Lower lobe of right lung (tissue), 2 donors: ENCODE results near the gene HOMER2. TPM values are rescaled to one million over a fixed set of nuclear protein-coding genes. Genes with fewer than 3 reads are reported as not detected.

ENCODE experiments used
- ATAC-seq, 2 donors: fragments of 200-7000 bp; cut with Tn5 transposase; one replicate each; pipeline ENCODE4 v1.9.1; 2020 to 2022; ENCODE audit warnings: mild to moderate bottlenecking in 2 of 2, moderate library complexity in 2 of 2
- DNase-seq: peaks from one replicate; pipeline ENCODE4 v3.0.0-alpha.2; 2020
- H3K27ac ChIP-seq: fragments of 200-600 bp; one replicate; pipeline ENCODE4 v1.8.0; 2022
- H3K27me3 ChIP-seq: fragments of 200-600 bp; one replicate; pipeline ENCODE4 v1.8.0; 2022; ENCODE audit warnings: low read depth
- H3K36me3 ChIP-seq: fragments of 200-600 bp; one replicate; pipeline ENCODE4 v1.8.0; 2022; ENCODE audit warnings: mild to moderate bottlenecking
- H3K4me1 ChIP-seq: fragments of 200-600 bp; one replicate; pipeline ENCODE4 v1.8.0; 2022
- H3K4me3 ChIP-seq: fragments of 200-600 bp; one replicate; pipeline ENCODE4 v1.8.0; 2022; ENCODE audit warnings: mild to moderate bottlenecking
- H3K9me3 ChIP-seq: fragments of 200-600 bp; one replicate; pipeline ENCODE4 v1.8.0; 2022
- intact Hi-C: fragments of 100-400 bp; cut with DNase I; formaldehyde crosslinking; loops from one replicate; pipeline ENCODE4 v1.11.0; 2022
- total RNA-seq: library from RNA; stranded (reverse); fragmentation: NEBNext Ultra II Directional; extraction: Animal tissue kit (Norgen Biotek cat#: 25700); gene quantifications from one replicate; pipeline ENCODE4 v1.2.1, GENCODE V29; 2021
- TF ChIP-seq, protein P1 (sequence below): fragments of 200-600 bp; IDR thresholded peaks from one replicate; pipeline ENCODE4 v1.8.0; 2022; ENCODE audit warnings: antibody characterized with exemption, mild to moderate bottlenecking
- donor health status: DM: no; HTN: yes; CAD: no; lungs with severe emphysema.

The HOMER2 gene
- total RNA-seq, 1 donor from 2014 or later, result 16.2 TPM

DNA sequence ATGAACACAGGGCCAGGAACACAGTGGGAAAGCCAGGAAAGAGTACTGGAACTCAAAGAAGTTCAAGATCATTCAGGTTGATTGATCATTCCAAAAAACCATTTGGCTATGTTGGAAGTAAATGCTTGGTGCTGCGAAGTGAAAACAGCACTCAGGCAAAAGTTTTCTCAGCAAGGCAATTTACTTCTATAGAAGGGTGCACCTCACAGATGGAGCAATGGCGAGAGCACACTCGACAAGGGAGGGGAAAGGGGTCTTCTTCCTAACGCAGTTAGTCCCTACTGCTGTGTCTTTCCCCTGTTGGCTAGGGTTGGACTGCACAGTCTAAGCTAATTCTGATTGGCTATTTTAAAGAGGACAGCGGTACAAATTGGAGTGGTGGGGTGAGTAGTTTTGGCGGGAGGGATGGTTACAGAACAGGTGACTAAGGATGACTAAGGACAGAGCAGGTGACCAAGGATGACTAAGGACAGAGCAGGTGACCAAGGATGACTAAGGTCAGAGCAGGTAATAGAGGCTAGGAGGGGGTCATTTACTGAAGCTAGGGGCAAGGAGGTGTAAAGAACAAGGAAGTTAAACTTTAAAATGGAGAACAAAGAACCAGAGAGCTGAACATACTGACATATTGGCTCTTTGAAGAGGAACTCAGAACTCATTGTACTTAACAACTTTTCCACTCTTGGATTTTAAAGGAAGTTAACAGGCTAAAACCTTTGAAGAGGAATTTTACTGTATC, 43.3 kb downstream of the HOMER2 start:
- H3K4me1 ChIP-seq, result no peaks in the 10 kb centered on the region
- H3K27ac ChIP-seq, result no peak overlapping the region
- H3K9me3 ChIP-seq, result peaks cover 6% of the 10 kb centered on the region
- DNase-seq, result no peak
- intact Hi-C loops, result no loop called here
- no peak for ATAC-seq
- no peaks in the 10 kb centered on the region for H3K27me3 ChIP-seq
- TF ChIP-seq, protein P1, sequence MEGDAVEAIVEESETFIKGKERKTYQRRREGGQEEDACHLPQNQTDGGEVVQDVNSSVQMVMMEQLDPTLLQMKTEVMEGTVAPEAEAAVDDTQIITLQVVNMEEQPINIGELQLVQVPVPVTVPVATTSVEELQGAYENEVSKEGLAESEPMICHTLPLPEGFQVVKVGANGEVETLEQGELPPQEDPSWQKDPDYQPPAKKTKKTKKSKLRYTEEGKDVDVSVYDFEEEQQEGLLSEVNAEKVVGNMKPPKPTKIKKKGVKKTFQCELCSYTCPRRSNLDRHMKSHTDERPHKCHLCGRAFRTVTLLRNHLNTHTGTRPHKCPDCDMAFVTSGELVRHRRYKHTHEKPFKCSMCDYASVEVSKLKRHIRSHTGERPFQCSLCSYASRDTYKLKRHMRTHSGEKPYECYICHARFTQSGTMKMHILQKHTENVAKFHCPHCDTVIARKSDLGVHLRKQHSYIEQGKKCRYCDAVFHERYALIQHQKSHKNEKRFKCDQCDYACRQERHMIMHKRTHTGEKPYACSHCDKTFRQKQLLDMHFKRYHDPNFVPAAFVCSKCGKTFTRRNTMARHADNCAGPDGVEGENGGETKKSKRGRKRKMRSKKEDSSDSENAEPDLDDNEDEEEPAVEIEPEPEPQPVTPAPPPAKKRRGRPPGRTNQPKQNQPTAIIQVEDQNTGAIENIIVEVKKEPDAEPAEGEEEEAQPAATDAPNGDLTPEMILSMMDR, result no peak
- H3K4me3 ChIP-seq, result no peak overlapping the region
- H3K36me3 ChIP-seq, result no peaks in the 10 kb centered on the region

DNA sequence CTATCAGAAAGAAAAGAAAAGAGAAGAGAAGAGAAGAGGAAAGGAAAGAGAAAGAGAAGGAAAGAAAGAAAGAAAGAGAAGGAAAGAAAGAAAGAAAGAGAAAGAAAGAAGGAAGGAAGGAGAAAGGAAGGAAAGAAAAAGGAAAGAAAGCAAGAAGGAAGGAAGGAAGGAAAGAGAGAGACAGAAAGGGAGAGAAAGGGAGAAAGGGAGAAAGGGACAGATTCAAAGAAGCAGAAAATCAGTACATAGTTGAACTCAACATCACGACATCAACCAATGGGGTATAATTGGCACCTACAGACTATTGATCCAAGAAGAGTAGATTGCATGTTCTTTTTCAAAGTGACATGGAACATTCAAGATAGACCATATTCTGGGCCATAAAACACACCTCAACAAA, 45.2 kb downstream of the HOMER2 start:
- no peak overlapping the region for H3K27ac ChIP-seq
- intact Hi-C loops, result no loop called here
- TF ChIP-seq, protein P1, result no peak
- H3K36me3 ChIP-seq, result no peaks in the 10 kb centered on the region
- peaks cover 6% of the 10 kb centered on the region for H3K9me3 ChIP-seq
- no peak overlapping the region for H3K4me3 ChIP-seq
- DNase-seq (no peak), ATAC-seq (no peak)
- no peaks in the 10 kb centered on the region for H3K27me3 ChIP-seq
- no peaks in the 10 kb centered on the region for H3K4me1 ChIP-seq

DNA sequence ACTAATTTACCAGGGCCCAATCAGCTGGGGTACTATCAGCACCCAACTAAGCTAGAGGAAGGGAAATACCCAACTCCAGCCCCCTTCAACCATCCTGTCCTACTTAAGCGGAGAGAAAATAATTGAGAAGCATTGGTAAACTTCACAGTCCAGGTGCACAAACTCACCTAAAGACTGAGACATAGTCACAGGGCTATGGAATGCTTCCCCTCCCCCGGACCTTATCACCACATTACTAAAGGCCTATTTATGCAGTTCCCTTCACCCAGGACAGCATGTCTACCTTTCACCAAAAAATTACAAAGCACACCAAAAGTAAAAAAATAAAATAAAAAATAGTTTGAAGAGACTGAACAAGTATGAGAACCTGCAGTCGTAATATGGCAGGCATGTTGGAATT, 47.9 kb downstream of the HOMER2 start:
- H3K4me1 ChIP-seq, result no peaks in the 10 kb centered on the region
- peaks cover 6% of the 10 kb centered on the region for H3K9me3 ChIP-seq
- intact Hi-C loops, result no loop called here
- no peaks in the 10 kb centered on the region for H3K36me3 ChIP-seq
- TF ChIP-seq, protein P1, result no peak
- no peak overlapping the region for H3K4me3 ChIP-seq
- no peaks in the 10 kb centered on the region for H3K27me3 ChIP-seq
- DNase-seq (no peak), ATAC-seq (no peak)
- H3K27ac ChIP-seq, result no peak overlapping the region

DNA sequence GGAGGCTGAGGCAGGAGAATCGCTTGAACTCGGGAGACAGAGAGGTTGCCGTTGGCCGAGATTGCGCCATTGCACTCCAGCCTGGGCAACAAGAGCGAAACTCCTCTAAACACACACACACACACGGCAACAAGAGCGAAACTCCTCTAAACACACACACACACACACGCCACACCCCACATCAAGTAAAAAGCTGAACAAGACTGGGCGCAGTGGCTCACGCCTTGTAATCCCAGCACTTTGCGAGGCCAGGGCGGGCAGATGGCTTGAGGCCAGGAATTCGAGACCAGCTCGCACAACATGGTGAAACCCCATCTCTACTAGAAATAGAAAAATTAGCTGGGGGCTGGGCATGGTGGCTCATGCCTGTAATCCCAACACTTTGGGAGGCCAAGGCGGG, 49.0 kb downstream of the HOMER2 start:
- H3K27me3 ChIP-seq, result no peaks in the 10 kb centered on the region
- intact Hi-C loops, result no loop called here
- H3K4me3 ChIP-seq, result no peak overlapping the region
- H3K27ac ChIP-seq, result no peak overlapping the region
- H3K9me3 ChIP-seq, result no peaks in the 10 kb centered on the region
- no peaks in the 10 kb centered on the region for H3K36me3 ChIP-seq
- TF ChIP-seq, protein P1, result no peak
- no peaks in the 10 kb centered on the region for H3K4me1 ChIP-seq
- no peak for ATAC-seq
- no peak for DNase-seq

DNA sequence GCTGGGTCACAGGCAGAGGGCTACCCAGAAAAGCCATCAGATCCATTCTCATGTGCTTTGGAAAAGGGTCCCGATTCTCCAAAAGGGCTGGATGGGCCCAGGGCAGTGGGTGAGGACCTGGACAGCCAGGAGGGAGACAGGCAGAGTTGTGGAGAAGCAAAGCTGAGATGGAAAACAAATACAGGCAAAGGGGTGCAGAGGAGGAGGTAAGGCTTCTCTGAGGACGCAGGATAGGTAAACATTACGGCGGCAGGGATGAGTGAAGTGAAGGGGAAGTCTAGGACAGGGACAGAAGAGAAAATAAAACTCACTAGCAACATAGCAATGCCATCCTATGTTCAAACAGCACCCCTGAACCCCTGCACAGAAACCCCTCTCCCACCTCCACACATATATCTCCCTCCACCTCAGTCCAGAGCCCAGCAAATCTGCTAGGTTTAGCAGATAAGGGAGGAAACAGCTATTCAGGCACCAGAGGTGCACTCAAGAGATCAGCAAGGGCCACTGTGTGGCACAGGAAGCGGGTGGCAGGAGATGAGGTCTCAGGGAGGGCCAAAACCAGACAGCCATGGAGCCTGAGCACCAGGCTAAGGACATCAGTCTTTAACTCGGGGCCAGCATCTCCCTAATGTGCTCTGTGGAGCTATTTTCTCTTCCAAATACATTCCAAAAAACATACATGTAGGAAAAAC, 51.3 kb downstream of the HOMER2 start:
- Histone ChIP-seq H3K27me3 (no peaks in the 10 kb centered on the region), H3K27ac (no peak overlapping the region), H3K9me3 (no peaks in the 10 kb centered on the region), H3K36me3 (no peaks in the 10 kb centered on the region), H3K4me3 (no peak overlapping the region), H3K4me1 (no peaks in the 10 kb centered on the region)
- ATAC-seq (no peak), DNase-seq (no peak)
- TF ChIP-seq, protein P1, result no peak
- intact Hi-C loops, result no loop called here
